NAMALWA (cell line): Measurements from ENCODE around the gene CMC1.
A peak's percentile ranks its signal among the peaks of the same experiment; 100 is the strongest.
"Not testable (repeated sequence)": the region's sequence is repeated elsewhere in the genome, so short reads cannot be mapped to it uniquely, and the experiment has no call there.

ENCODE experiments used
- DNase-seq: peaks from one replicate; pipeline ENCODE4 v3.0.0-alpha.2; 2015; ENCODE audit warnings: low spot score

CMC1 gene

GRCh38 chr3:28244491-28244890 is 3.1 kb downstream of the CMC1 start:
- no peak for DNase-seq

GRCh38 chr3:28247286-28247685 is 5.9 kb downstream of the CMC1 start:
- no peak for DNase-seq

GRCh38 chr3:28250999-28251398 is 9.6 kb downstream of the CMC1 start:
- no peak for DNase-seq

- DNase-seq: no peak
Observed at GRCh38 chr3:28252001-28252431, 10.6 kb downstream of the CMC1 start.

GRCh38 chr3:28253040-28253715 is 11.8 kb downstream of the CMC1 start:
- no peak for DNase-seq

- no peak for DNase-seq
Observed at GRCh38 chr3:28262001-28262400, 20.6 kb downstream of the CMC1 start.

GRCh38 chr3:28265641-28266040 is 24.2 kb downstream of the CMC1 start:
- no peak for DNase-seq

- no peak for DNase-seq
Observed at GRCh38 chr3:28267984-28268849, 26.8 kb downstream of the CMC1 start.

- peak; percentile 45 for DNase-seq
Observed at GRCh38 chr3:28268989-28269388, 27.6 kb downstream of the CMC1 start.

GRCh38 chr3:28269884-28270283 is 28.5 kb downstream of the CMC1 start:
- DNase-seq: not testable (repeated sequence)

- no peak for DNase-seq
Observed at GRCh38 chr3:28273837-28274236, 32.4 kb downstream of the CMC1 start.

- no peak for DNase-seq
Observed at GRCh38 chr3:28278918-28279317, 37.5 kb downstream of the CMC1 start.

- no peak for DNase-seq
Observed at GRCh38 chr3:28279770-28280169, 38.4 kb downstream of the CMC1 start.

GRCh38 chr3:28280781-28281180 is 39.4 kb downstream of the CMC1 start:
- DNase-seq: no peak

- DNase-seq: peak; percentile 61
Observed at GRCh38 chr3:28286595-28286994, 45.2 kb downstream of the CMC1 start.

- no peak for DNase-seq
Observed at GRCh38 chr3:28287046-28287445, 45.6 kb downstream of the CMC1 start.

GRCh38 chr3:28290863-28291300 is 49.5 kb downstream of the CMC1 start:
- DNase-seq: no peak

- no peak for DNase-seq
Observed at GRCh38 chr3:28291577-28291976, 50.2 kb downstream of the CMC1 start.

GRCh38 chr3:28292622-28293021 is 51.2 kb downstream of the CMC1 start:
- no peak for DNase-seq

GRCh38 chr3:28294667-28295413 is 53.4 kb downstream of the CMC1 start:
- no peak for DNase-seq

GRCh38 chr3:28295898-28296490 is 54.6 kb downstream of the CMC1 start:
- no peak for DNase-seq

- no peak for DNase-seq
Observed at GRCh38 chr3:28299705-28300104, 58.3 kb downstream of the CMC1 start.
